ENCODE measurements around the gene KRTAP4-7.
"Not testable (repeated sequence)": the region's sequence is repeated elsewhere in the genome, so short reads cannot be mapped to it uniquely, and the experiment has no call there.

The KRTAP4-7 gene

DNA sequence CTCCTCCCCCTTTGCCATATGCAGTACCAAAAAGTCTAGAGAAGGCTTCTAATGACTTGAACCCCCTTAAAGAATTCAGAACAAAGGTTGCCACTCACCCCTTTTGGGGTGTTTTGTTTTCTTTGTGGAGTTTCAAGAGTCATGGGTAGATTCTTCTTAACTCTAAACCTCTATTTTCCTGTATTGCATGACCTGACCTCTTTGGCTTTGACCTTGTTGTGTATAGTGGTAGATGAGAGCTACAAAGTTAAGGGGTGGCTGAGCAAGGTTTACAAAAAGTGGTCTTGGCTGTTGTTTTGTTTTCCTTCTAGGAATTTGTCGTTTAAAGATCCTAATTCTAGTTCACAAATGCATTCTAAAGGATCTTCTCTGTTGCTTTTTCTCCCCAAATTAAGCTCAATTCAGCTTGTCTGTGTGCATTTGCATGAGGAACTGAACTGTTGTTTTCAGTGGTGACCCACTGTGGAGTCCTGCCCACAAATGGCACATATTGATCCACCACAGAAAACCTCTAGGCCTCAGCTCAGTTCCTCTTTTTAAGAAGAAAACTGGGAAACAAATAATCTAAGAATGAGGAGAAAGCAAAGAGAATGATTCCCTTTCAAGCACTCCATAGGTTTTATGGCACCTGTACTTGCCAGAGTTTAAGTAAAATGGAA is 24.9 kb downstream of the KRTAP4-7 start:
- DNase-seq (ENCODE audit: low read depth), result not testable (repeated sequence)

- DNase-seq (ENCODE audit: low read depth), result no peak
Measured at GRCh38 chr17:41111151-41111885, 27.4 kb downstream of the KRTAP4-7 start.

- no peak for DNase-seq (ENCODE audit: low read depth)
Measured at GRCh38 chr17:41116297-41116696, 32.3 kb downstream of the KRTAP4-7 start.

DNA sequence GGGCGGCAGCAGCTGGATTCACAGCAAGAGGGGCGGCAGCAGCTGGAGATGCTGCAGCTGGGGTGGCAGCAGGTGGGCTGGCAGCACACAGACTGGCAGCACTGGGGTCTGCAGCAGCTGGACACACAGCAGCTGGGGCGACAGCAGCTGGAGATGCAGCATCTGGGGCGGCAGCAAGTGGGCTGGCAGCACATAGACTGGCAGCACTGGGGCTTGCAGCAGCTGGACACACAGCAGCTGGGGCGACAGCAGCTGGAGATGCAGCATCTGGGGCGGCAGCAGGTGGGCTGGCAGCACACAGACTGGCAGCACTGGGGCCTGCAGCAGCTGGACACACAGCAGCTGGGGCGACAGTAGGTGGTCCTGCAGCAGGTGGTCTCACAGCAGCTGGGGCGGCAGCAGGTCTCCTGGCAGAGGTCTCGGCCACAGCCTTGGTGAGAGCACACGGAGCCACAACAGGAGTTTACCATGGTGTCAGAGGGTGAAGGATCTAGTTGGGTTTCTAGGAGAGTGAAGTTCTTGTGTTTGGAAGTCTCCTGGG is 34.0 kb downstream of the KRTAP4-7 start, which contains the start of gene KRTAP4-11:
Gene KRTAP4-11 (minus strand): TSS at position 528 of the 541 bp plus-strand sequence. CDS start 58 bp downstream, at position 470.
- DNase-seq (ENCODE audit: low read depth), result not testable (repeated sequence)

DNA sequence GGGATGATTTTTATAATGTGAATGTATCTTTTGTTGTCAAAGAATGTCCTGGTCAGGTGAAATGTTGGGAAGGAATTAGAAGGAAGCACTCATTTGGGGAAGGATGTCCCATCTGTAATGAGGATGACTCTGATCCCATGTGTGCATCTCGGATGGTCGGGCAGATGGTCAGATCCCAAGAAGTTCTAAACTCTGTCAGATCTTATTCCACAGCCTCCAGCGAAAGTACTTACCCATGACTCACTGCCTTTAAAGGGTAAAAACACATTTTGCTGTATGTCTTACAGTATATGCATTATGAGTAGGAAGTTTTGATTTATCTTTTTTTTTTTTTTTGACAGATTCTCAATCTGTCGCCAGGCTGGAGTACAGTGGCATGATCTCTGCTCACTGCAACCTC is 34.8 kb downstream of the KRTAP4-7 start:
- no peak for DNase-seq (ENCODE audit: low read depth)

- not testable (repeated sequence) for DNase-seq (ENCODE audit: low read depth)
Measured at GRCh38 chr17:41119696-41120690, 36.0 kb downstream of the KRTAP4-7 start.

- no peak for DNase-seq (ENCODE audit: low read depth)
Measured at GRCh38 chr17:41121742-41122141, 37.8 kb downstream of the KRTAP4-7 start.

- not testable (repeated sequence) for DNase-seq (ENCODE audit: low read depth)
Measured at GRCh38 chr17:41123292-41123990, 39.5 kb downstream of the KRTAP4-7 start.

DNA sequence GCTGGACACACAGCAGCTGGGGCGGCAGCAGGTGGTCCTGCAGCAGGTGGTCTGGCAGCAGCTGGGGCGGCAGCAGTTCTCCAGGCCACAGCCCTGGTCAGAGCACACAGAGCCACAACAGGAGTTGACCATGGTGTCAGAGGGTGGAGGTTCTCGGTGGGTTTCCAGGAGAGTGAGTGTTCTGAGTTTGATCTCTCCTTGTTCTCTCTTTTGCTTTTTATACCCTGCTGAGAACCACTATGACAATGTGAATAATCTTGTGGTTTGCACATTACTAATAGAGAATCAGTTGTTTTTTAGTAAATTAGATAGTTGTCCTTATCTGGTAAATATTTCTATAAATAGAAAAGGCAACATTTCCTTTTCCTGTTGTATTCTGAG is 40.0 kb downstream of the KRTAP4-7 start, which contains the start of gene KRTAP4-12:
Gene KRTAP4-12 (minus strand): TSS at position 192 of the 381 bp plus-strand sequence. CDS start 60 bp downstream, at position 132.
- not testable (repeated sequence) for DNase-seq (ENCODE audit: low read depth)

GRCh38 chr17:41125064-41125463 is 41.1 kb downstream of the KRTAP4-7 start:
- DNase-seq (ENCODE audit: low read depth), result no peak

DNA sequence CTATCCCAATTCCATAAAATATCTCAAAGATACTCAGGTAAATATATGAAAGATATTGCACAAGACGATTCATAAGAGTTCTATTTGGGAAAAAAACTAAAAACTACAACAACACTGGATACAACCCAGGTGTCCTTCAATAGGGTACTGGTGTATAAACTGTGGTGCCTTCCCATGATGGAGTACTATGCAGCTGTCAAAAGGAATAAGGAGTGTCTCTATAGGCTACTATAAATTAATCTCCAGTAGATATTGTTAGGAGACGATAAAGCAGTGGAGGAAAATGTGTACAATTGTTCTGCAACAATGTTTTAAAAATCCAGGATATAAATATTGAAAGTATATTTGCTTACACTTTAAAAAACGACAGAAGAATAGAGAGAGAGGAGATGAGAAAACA is 42.5 kb downstream of the KRTAP4-7 start:
- no peak for DNase-seq (ENCODE audit: low read depth)

GRCh38 chr17:41127371-41127770 is 43.4 kb downstream of the KRTAP4-7 start:
- DNase-seq (ENCODE audit: low read depth), result no peak

GRCh38 chr17:41131979-41132378 is 48.0 kb downstream of the KRTAP4-7 start:
- no peak for DNase-seq (ENCODE audit: low read depth)

- DNase-seq (ENCODE audit: low read depth), result no peak
Measured at GRCh38 chr17:41133880-41134735, 50.2 kb downstream of the KRTAP4-7 start.
